Osteocyte (in vitro differentiated cells): ENCODE measurements around the gene VOPP1. TPM values are rescaled to one million over a fixed set of nuclear protein-coding genes. Genes with fewer than 3 reads are reported as not detected.

Source experiments
- DNase-seq: peaks from one replicate; pipeline ENCODE4 v3.0.0; 2021; ENCODE audit warnings: mixed read lengths; ENCODE audit not compliant: unreplicated experiment; ENCODE audit errors: extremely low spot score
- H3K27ac Mint-ChIP-seq: one replicate; pipeline ENCODE4 v1.8.0; 2021; ENCODE audit warnings: mild to moderate bottlenecking, mixed read lengths; ENCODE audit not compliant: unreplicated experiment
- H3K27me3 Mint-ChIP-seq: one replicate; pipeline ENCODE4 v1.8.0; 2021; ENCODE audit warnings: mixed read lengths; ENCODE audit not compliant: unreplicated experiment
- H3K36me3 Mint-ChIP-seq: one replicate; pipeline ENCODE4 v1.8.0; 2021; ENCODE audit warnings: mixed read lengths; ENCODE audit not compliant: unreplicated experiment
- H3K4me1 Mint-ChIP-seq: one replicate; pipeline ENCODE4 v1.8.0; 2021; ENCODE audit warnings: mixed read lengths; ENCODE audit not compliant: unreplicated experiment
- H3K4me3 Mint-ChIP-seq: one replicate; pipeline ENCODE4 v1.8.0; 2021; ENCODE audit warnings: mild to moderate bottlenecking, moderate library complexity, mixed read lengths; ENCODE audit not compliant: unreplicated experiment
- H3K9me3 Mint-ChIP-seq: one replicate; pipeline ENCODE4 v1.8.0; 2021; ENCODE audit warnings: mixed read lengths; ENCODE audit not compliant: unreplicated experiment
- total RNA-seq: library from RNA; stranded (reverse); gene quantifications from 2 replicates; pipeline ENCODE4 v1.2.1, GENCODE V29; 2021
- TF ChIP-seq, protein P1 (sequence below): fragments of 200-600 bp; sonication (generic); IDR thresholded peaks from 2 replicates; pipeline ENCODE4 v1.5.0; 2021; ENCODE audit warnings: antibody characterized with exemption, mild to moderate bottlenecking, moderate library complexity

The VOPP1 gene
- total RNA-seq, 1 donor from 2014 or later, result 86.6 TPM

DNA sequence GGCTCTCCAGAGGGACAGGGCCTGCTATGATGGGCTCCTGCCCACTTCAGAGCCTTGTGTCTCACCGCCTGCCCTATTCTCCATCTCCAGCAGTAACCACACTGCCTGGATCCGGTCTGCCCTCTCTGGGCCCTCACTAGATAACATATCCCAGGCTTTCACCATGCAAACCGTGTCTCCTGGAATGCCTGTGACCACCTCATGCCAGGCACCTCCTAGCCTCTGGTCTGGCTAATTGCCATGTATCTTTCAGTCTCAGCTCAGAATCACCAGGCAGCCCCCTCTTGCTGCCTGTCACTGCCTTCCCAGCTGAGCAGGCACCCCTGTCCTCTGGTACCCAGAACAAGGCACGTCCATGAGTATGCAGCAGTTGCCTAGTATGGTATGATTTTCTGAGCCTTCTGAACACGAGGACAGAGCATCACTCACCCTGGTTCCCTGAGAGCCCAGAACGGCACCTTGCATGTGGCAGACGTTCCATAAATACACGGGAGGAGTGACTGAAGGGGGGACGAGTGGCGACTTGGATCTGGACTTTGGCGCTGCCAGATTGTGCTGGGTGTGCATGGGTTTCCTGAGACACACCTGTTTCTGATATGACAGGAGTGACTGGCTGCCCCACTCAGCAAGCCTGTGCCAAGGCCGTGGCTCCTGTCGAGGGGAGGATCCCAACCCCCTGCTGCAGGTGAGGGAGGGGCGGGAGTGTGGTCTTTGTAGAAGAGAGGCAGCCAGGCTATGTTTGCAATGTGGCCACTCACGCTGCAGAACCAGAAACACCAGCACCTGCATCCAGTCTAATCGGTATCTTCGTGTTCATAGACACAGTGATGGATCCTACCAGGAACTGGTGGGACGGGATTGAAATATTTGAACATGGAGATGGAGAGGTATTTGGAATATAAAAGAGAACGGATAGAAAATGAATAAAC is 95.2 kb downstream of the VOPP1 start:
- TF ChIP-seq, protein P1, sequence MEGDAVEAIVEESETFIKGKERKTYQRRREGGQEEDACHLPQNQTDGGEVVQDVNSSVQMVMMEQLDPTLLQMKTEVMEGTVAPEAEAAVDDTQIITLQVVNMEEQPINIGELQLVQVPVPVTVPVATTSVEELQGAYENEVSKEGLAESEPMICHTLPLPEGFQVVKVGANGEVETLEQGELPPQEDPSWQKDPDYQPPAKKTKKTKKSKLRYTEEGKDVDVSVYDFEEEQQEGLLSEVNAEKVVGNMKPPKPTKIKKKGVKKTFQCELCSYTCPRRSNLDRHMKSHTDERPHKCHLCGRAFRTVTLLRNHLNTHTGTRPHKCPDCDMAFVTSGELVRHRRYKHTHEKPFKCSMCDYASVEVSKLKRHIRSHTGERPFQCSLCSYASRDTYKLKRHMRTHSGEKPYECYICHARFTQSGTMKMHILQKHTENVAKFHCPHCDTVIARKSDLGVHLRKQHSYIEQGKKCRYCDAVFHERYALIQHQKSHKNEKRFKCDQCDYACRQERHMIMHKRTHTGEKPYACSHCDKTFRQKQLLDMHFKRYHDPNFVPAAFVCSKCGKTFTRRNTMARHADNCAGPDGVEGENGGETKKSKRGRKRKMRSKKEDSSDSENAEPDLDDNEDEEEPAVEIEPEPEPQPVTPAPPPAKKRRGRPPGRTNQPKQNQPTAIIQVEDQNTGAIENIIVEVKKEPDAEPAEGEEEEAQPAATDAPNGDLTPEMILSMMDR, result no peak

DNA sequence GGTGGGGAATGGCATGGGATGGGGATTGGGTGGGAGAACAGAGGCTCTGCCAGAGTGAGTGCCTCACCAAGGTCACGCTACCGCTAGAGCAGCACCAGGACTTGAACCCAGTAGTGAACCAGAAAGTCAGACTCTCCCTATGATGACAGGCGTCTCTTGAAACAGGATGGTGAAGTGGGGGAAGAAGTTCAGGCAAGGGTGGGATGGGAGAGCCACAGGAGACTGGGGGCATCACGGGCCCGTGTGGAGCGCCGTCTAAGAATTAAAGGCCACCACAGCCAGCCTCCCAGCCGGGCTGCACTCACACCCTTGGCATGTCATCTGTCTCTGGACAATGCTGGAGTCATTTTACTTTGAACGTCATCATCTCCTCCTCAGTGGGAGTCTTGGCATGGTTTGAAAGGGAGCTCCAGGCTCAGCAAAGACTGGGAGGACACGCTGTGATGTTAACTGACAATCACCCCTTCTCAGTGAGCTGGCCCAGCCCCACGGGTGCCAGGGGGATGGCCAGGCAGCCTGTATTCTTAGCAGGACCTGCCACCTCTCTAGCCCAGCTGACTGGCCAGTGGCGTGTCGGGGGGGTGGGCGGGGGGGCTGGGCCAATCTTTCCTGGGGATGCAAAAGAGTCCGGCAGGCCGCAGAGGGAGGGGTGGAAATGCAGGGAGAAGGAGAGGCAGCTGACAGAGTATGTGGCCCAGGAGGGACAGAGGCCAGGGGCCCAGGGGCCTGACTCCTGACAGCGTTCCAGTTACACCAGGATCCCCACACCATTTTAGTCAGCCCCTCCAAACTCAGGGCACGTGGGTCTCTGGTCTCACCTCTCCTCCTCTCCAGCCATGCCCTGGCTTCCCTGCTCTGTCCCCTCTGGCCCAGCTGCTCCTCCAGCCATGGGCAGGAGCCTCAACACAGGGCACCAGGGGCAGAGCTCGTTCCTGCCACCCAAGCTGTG is 96.2 kb downstream of the VOPP1 start:
- H3K27ac Mint-ChIP-seq, result no peak overlapping the region
- H3K9me3 Mint-ChIP-seq, result no peaks in the 10 kb centered on the region
- no peak overlapping the region for H3K4me3 Mint-ChIP-seq
- peaks cover 42% of the 10 kb centered on the region for H3K4me1 Mint-ChIP-seq
- TF ChIP-seq, protein P1, result no peak
- peaks cover 16% of the 10 kb centered on the region for H3K36me3 Mint-ChIP-seq
- H3K27me3 Mint-ChIP-seq, result no peaks in the 10 kb centered on the region
- DNase-seq, result no peak

More for the DNA sequence above, 95.2 kb downstream of the VOPP1 start:
- no peaks in the 10 kb centered on the region for H3K27me3 Mint-ChIP-seq
- H3K36me3 Mint-ChIP-seq, result peaks cover 14% of the 10 kb centered on the region
- H3K9me3 Mint-ChIP-seq, result no peaks in the 10 kb centered on the region
- no peak overlapping the region for H3K27ac Mint-ChIP-seq
- no peak for DNase-seq
- peaks cover 42% of the 10 kb centered on the region for H3K4me1 Mint-ChIP-seq
- no peak overlapping the region for H3K4me3 Mint-ChIP-seq

DNA sequence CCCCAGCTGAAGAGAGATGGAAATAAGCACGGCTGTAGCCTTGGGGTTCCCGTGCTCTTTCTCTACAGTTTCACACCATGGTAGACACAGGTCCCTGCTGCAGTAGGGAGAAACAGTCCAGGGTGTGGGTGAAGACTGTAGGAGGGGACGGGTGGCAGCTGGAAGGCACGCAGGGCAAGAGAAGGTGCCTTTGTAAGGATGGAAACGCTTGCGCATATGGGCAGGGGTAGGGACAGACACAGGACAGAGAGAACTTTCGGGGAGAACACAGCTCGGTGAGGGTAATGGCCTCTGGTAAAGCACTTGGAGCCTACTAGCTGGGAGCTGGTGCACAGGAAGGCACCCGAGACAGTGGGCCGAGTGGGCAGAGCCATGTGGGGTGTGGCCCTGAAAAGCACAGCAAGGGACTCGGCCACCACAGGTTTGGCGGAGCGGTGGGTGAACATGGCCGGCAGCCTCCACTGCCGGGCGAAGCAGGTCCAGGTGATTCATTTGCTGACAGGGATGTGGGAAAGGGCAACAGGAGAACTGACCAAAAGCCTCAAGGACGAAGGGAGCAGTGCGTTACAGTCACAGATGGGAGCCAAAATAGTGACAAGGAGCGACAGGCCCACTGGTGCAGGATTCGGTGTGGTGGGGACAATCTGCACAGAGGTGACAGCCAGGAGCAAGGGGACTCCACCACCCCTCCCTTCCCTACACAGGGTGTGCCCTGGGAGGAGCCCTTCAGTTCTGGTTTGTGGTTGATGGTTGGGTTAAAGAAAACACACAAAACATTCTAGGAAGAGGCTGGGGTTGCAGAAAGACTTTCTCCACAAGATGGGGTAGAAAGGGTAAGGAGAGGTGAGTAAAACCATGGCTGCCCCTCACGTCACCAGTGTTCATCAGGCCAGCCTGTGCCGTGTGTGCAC is 97.1 kb downstream of the VOPP1 start:
- Mint-ChIP-seq H3K27ac (no peak overlapping the region), H3K4me3 (no peak overlapping the region), H3K36me3 (peaks cover 15% of the 10 kb centered on the region), H3K27me3 (no peaks in the 10 kb centered on the region), H3K4me1 (peaks cover 42% of the 10 kb centered on the region), H3K9me3 (no peaks in the 10 kb centered on the region)
- DNase-seq, result no peak
- TF ChIP-seq, protein P1, result no peak

DNA sequence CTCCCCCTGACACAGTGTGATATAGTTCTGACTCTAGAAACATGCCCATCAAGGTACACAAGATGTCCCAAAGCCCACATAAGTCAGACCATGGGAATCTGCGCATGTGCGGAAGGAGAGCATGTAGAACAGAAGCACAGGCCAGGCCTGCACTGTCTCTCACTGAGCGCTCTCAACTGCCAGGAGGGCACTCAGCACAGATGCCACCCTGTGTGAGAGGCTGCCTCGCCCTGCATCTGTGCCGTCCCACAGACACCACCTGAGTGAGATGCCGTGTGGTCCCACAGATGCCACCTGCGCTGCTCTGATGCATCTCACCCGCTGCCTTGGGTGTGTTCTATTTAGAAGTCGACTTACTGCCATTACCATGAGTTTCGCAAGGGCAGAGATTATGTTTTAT is 98.4 kb downstream of the VOPP1 start:
- Mint-ChIP-seq H3K36me3 (peaks cover 15% of the 10 kb centered on the region), H3K9me3 (no peaks in the 10 kb centered on the region), H3K4me1 (peaks cover 42% of the 10 kb centered on the region), H3K27ac (no peak overlapping the region), H3K4me3 (no peak overlapping the region), H3K27me3 (no peaks in the 10 kb centered on the region)
- TF ChIP-seq, protein P1, result no peak
- no peak for DNase-seq
